HEK293 (cell line): Measurements from ENCODE around the gene C6orf118.

ENCODE experiments used
- KLF10 ChIP-seq: fragments of 450-650 bp; IDR thresholded peaks from 2 replicates; pipeline ENCODE4 v1.5.1; 2018; ENCODE audit warnings: missing biosample characterization, mild to moderate bottlenecking, missing genetic modification characterization
- TSHZ1 ChIP-seq: fragments of 450-650 bp; formaldehyde crosslinking; IDR thresholded peaks from 2 replicates; pipeline ENCODE4 v1.5.1; 2016; ENCODE audit warnings: missing biosample characterization, missing genetic modification characterization, borderline replicate concordance
- YY1 ChIP-seq: fragments of 450-650 bp; formaldehyde crosslinking; IDR thresholded peaks from 2 replicates; pipeline ENCODE4 v1.5.1; 2018; ENCODE audit warnings: missing biosample characterization, missing genetic modification characterization
- ZNF121 ChIP-seq: fragments of 450-650 bp; formaldehyde crosslinking; IDR thresholded peaks from 2 replicates; pipeline ENCODE4 v1.5.1; 2016; ENCODE audit warnings: missing biosample characterization, missing genetic modification characterization
- TF ChIP-seq, protein P1 (sequence below): fragments of 450-650 bp; formaldehyde crosslinking; IDR thresholded peaks from 2 replicates; pipeline ENCODE4 v1.5.1; 2016; ENCODE audit warnings: missing biosample characterization, missing genetic modification characterization

- TF ChIP-seq KLF10 (tag by site-specific recombination) (no peak), ZNF121 (tag by site-specific recombination) (no peak), TSHZ1 (no peak), YY1 (tag by site-specific recombination) (no peak)
- TF ChIP-seq, protein P1, sequence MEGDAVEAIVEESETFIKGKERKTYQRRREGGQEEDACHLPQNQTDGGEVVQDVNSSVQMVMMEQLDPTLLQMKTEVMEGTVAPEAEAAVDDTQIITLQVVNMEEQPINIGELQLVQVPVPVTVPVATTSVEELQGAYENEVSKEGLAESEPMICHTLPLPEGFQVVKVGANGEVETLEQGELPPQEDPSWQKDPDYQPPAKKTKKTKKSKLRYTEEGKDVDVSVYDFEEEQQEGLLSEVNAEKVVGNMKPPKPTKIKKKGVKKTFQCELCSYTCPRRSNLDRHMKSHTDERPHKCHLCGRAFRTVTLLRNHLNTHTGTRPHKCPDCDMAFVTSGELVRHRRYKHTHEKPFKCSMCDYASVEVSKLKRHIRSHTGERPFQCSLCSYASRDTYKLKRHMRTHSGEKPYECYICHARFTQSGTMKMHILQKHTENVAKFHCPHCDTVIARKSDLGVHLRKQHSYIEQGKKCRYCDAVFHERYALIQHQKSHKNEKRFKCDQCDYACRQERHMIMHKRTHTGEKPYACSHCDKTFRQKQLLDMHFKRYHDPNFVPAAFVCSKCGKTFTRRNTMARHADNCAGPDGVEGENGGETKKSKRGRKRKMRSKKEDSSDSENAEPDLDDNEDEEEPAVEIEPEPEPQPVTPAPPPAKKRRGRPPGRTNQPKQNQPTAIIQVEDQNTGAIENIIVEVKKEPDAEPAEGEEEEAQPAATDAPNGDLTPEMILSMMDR (tag by site-specific recombination): no peak
Measured at GRCh38 chr6:165321150-165321549, 11.7 kb upstream of the C6orf118 start.
